ENCODE data around the gene FAM78B.

The FAM78B gene

DNA sequence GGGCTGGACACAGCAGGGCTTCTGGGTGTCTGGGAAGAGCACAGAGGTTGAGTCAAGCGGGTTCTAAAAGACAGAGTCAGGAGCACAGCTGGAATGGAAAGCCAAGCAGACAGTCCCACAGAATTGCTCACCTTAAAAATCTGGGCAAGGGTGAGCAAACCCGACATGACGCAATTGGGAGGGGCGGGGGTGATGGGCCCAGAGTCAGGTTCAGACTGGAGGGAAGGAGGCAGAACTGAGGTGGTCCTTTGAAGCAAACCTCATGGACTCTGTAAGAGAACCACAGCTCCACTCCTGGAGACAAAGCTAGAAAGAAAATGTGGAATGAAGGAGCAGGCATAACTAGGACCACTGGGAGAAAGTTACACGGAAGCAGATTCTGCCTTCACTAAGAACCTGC is 49.0 kb downstream of the FAM78B start:
- no peak for DNase-seq (ENCODE audit: low read depth)

DNA sequence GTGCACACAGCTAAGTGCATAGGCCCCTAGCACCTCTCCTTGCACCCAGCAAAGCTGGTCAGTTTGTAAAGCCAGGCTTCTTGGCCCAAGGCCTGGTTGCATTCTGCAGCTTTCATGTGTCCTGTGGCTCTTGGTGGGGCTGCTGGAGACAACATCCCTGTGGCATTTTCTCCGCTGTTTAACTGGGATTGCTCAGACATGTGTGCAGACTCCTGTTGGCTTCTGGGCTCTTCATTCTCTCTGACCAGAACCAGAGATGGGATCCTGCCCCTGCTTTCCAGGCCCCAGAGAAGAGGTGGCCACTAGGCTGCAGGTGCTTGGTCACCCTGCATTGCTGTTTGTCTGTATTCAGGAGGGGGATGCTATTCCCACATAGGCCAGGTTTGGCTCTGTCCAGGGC is 50.8 kb downstream of the FAM78B start:
- no peak for DNase-seq (ENCODE audit: low read depth)

DNA sequence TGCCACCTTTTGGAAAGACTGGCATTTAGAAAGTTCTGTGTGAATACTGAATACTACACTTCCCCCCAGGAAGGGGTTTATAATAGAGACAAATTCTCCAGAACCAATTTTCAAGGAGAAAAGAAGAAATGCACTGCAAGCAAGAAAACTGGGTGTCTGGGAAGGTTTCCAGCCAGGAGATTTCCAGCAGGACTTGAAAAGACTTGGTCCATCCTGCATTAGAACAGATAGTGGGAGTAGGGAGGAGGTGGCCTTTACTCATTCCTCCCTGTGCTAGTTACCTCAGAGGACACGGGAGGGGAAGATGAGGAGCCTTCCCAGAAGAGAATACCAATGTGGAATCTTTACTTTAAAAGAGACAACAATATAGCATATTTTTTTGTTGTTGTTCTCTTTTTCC is 52.4 kb downstream of the FAM78B start:
- no peak for DNase-seq (ENCODE audit: low read depth)

DNA sequence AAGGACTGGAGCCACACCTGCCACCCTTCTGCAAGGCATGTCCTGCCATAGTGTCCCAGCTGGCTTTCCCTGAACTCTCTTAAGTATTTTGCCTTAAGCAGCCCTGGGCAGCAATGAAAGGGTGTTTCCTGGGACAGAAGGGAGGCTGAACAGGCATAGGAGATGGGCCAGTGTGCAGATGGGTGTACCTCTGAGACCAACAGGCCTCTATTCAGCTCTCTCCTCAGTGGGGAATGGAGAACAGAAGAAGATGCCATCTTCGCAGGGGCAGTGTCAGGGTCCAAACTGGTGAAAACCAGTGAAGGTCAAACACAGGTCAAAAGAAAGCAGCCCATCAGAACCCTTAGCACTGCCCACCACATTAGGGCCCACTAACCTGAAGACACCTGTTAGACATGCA is 53.2 kb downstream of the FAM78B start:
- DNase-seq (ENCODE audit: low read depth): no peak

DNA sequence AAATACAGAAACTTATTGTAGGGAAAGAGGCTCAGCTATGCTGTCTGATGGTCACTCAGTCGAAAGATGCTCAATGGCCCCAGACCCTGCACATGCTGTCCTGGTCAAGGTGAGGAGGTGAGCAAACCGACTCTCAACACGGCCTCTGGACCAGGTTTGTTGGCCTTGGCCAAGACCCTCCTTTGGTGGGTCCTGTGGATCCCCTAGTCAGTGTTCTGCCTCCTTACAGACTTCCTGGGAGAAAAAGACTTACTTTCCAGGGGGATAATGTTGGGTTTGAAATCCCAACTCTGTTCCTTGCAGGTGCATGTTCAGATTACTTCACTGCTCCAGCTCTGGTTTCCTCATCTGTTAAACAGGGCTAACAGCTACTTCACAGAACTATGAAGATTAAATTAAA is 53.8 kb downstream of the FAM78B start:
- no peak for DNase-seq (ENCODE audit: low read depth)

DNA sequence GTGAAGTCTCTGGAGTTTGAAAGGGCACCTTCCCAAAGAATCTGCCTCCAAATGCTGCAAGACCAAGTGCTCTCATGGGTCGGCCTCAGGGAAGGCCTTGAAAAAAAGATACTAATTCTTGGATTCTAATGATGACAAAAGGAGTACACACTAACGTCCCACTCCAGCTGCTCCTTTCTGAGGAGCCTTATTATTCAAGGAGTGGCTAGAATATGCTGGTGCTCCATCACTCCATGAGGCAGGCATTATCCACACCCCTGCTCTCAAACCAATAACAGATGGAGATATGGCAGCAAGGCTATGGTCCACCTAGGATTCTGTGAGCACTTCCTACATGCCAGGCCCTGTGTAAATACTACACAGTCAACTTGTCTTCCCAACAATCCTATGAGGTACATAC is 54.4 kb downstream of the FAM78B start:
- no peak for DNase-seq (ENCODE audit: low read depth)

DNA sequence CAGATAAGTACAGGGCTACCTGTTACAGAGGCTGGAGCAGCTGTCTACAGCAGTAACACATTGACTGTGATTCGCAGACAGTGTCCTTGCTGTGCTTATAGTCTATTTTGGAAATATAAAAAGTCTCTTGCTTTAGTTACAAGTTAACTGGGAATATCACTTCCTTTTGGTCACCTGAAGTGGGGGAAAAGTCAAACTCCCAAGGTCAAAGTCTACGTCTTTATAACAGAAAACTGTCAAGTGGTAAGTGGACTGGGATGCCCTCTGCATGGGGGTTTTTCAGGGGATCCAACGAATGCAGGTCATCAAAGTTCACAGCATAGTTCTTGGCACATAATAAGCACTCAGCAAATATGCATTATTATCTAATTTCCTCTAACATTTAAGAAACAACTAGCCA is 55.4 kb downstream of the FAM78B start:
- DNase-seq (ENCODE audit: low read depth): no peak

GRCh38 chr1:166090244-166090643 is 76.6 kb downstream of the FAM78B start:
- DNase-seq (ENCODE audit: low read depth): no peak

GRCh38 chr1:166089804-166090203 is 77.0 kb downstream of the FAM78B start:
- no peak for DNase-seq (ENCODE audit: low read depth)

DNA sequence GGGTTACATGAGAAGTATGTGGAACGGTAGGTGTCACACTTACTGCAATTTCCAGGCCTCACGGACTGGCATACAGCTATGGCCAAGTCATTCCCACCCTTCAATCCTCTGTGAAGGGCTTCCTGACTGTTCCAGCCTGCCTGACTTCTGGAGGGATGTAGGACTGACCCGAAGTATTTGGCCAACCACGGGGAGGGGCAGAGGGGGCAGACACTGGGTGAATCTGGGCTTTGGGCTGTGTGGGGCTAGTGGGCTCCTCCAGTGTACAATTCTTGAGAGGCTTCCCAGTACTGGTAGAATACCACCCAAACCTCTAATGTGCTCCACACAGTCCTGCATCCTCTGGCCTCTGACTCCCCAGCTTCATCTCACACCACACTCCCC is 78.2 kb downstream of the FAM78B start:
- DNase-seq (ENCODE audit: low read depth): no peak

GRCh38 chr1:166087734-166088571 is 78.8 kb downstream of the FAM78B start:
- DNase-seq (ENCODE audit: low read depth): no peak

DNA sequence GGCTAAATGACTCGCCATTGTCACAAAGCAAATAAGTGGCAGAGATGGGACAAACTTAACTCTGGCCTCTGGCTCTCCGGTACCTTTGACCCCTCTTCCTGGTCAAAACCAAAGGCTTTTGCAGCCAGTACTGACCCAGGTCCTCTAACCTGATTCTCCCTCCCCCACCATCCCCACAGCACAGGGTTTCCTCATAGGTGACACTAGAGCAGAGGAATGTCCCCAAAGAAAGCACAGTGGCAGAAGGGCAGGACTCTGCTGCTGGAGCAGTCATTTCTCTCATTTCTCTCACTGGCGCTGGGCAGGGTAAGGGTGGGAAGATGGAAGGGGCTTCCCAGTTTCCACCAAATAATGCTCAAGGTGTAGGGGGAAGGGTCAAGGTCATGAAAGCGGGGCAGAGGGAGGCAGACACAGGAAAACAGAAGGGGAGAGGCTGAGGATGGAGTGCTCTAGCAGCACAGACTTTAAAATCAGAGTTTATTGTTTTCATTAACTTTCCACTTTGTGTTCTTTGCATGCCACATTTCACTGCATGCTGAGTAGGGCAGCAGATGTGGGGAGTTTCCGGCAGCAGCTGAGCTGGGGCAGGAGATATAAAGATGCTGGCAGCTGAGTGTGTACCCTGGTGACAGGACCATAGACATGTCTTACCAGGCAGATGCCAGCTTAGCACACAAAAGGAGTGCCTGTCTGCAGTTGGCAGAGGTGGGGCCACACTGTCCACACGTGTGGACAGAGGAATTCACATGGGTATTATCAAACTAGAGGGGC is 80.5 kb downstream of the FAM78B start:
- DNase-seq (ENCODE audit: low read depth): no peak

GRCh38 chr1:166084613-166085012 is 82.2 kb downstream of the FAM78B start:
- no peak for DNase-seq (ENCODE audit: low read depth)

DNA sequence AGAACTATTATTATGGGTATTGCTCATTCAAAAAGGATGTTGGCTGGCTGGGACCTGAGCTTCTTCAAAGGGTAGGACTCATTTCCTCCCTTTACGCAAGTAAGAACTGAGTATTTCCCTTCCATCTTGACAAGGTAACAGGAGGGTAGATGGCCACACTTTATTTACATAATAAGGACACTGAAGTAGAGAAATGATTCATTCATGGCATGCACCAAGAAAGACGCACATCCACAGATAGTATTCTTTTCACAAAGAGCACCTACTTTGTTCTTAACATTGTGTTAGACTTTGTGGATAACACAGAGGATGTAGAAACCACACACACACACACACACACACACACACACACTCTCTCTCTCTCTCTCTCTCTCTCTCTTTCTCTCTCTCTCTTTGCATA is 82.9 kb downstream of the FAM78B start:
- DNase-seq (ENCODE audit: low read depth): no peak

DNA sequence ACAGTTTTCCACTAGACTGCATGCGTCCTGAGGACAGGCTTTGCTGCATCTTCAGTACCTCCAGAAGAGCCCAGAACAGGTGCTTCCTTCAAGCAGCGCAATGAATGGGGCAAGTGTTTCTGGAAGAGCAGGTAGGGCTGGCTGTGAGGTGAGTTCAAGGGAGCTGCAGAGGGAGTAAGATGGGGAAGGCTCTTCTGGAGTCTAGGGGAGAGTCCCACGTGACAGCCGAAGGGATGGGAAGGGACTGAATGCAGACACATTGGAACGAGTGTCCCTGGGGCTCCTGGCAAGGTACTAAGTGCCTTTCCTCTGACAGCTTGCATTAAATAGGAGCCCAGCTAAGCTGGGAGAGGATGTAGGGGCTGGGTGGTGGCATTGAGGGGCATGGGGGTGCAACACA is 84.2 kb downstream of the FAM78B start:
- no peak for DNase-seq (ENCODE audit: low read depth)

DNA sequence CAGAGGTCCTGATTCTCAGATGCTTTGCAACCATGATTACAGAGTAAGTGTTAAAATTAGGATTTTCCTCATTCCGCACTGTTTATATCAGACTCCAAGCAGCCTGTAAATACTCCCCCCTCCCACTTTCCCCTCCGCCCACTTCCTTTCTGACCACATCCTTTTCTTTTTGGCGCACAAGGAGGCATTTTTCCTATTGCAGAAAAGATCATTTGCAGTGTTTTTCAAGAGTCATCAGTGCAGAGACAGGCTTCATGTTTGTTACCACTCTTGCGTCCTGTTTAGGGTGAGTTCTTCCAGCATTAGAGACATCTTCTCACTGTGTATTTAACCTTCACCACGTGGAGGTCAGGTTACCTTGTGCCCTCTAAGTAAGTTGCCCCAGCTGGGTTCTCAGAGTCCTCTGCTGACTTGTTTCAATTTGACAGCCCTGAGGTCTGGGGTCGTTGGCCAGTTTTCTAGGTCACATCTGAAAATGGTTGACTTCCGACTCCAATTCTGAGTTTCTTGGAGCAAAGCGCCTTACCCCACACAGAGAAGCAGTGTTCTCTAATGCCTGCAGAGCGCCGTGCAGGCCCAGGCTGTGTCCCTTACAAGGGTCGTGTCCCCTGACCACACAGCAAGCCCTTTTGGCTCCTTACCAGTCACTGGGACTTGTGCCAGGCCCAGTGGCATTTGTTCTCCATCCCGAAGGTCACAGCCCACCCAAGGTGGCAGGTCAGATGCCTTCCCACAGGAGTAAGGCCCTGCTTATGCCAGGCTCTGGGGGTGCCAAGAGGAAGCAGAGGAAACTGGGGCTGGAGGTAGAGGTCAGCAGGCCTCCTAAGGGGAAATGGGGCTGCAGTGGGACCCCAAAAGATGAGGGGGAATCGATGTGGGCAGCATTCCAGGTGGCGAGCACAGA is 85.6 kb downstream of the FAM78B start:
- no peak for DNase-seq (ENCODE audit: low read depth)

GRCh38 chr1:166080277-166080966 is 86.4 kb downstream of the FAM78B start:
- no peak for DNase-seq (ENCODE audit: low read depth)

- DNase-seq (ENCODE audit: low read depth): no peak
These were observed 87.5 kb downstream of the FAM78B start for GRCh38 chr1:166079276-166079675.

- no peak for DNase-seq (ENCODE audit: low read depth)
These were observed 93.3 kb downstream of the FAM78B start for GRCh38 chr1:166073489-166073888.

GRCh38 chr1:166069390-166069789 is 97.4 kb downstream of the FAM78B start:
- no peak for DNase-seq (ENCODE audit: low read depth)

GRCh38 chr1:166066107-166066506 is 100.7 kb downstream of the FAM78B start:
- no peak for DNase-seq (ENCODE audit: low read depth)

- no peak for DNase-seq (ENCODE audit: low read depth)
These were observed 101.8 kb downstream of the FAM78B start for GRCh38 chr1:166064951-166065350.
